Loucy (cell line): ENCODE measurements around the gene TECPR2.

Experiments
- CTCF ChIP-seq: fragments of 200-600 bp; sonication (generic); conservative IDR thresholded peaks from 2 replicates; pipeline ENCODE4 v1.5.1; 2014; ENCODE audit warnings: mild to moderate bottlenecking, antibody characterized with exemption, low read length
- EZH2phosphoT487 ChIP-seq: fragments of 200-600 bp; IDR thresholded peaks from 2 replicates; pipeline ENCODE4 v1.6.1; 2018; ENCODE audit warnings: antibody characterized with exemption, mild to moderate bottlenecking, moderate library complexity, borderline replicate concordance

- TF ChIP-seq CTCF, result no peak
- TF ChIP-seq EZH2phosphoT487, result no peak
Measured at GRCh38 chr14:102500158-102500662, 137.5 kb downstream of the TECPR2 start.
